Aorta (tissue), 5 donors: ENCODE data around the gene EPS8L1. TPM values are rescaled to one million over a fixed set of nuclear protein-coding genes. Genes with fewer than 3 reads are reported as not detected.

Experiments used
- ATAC-seq: fragments of 200-7000 bp; cut with Tn5 transposase; one replicate; pipeline ENCODE4 v1.9.1; 2022; ENCODE audit warnings: moderate library complexity; ENCODE audit not compliant: low FRiP score
- DNase-seq, 2 donors: peaks; one replicate each; pipeline ENCODE4 v3.0.0-alpha.2; 2020
- H3K27ac ChIP-seq, 2 donors: one replicate each; pipeline ENCODE4 v1.5.1; 2013; ENCODE audit warnings: low read length in 2 of 2, mild to moderate bottlenecking in 2 of 2, moderate library complexity in 2 of 2, control low read depth in 1 of 2, inconsistent platforms in 1 of 2, low read depth in 1 of 2
- H3K27me3 ChIP-seq, 2 donors: one replicate each; pipeline ENCODE4 v1.6.1; 2013; ENCODE audit warnings: control low read depth in 1 of 2, low read length in 1 of 2, mild to moderate bottlenecking in 1 of 2, moderate library complexity in 1 of 2; ENCODE audit not compliant: insufficient read depth in 2 of 2, control insufficient read depth in 1 of 2
- H3K36me3 ChIP-seq, 2 donors: one replicate each; pipeline ENCODE4 v1.6.1; 2013; ENCODE audit warnings: control low read depth in 1 of 2, low read length in 1 of 2, mild to moderate bottlenecking in 1 of 2; ENCODE audit not compliant: insufficient read depth in 2 of 2, control insufficient read depth in 1 of 2
- H3K4me1 ChIP-seq, 2 donors: one replicate each; pipeline ENCODE4 v1.6.1; 2013; ENCODE audit warnings: low read length in 2 of 2, control low read depth in 1 of 2, mild to moderate bottlenecking in 1 of 2, moderate library complexity in 1 of 2; ENCODE audit not compliant: insufficient read depth in 2 of 2, control insufficient read depth in 1 of 2
- H3K4me3 ChIP-seq, 2 donors: one replicate each; pipeline ENCODE4 v1.5.1; 2013; ENCODE audit warnings: low read length in 2 of 2, control low read depth in 1 of 2, mild to moderate bottlenecking in 1 of 2
- H3K9me3 ChIP-seq: one replicate; pipeline ENCODE4 v1.6.1; 2013; ENCODE audit warnings: mild to moderate bottlenecking, low read length; ENCODE audit not compliant: control insufficient read depth
- WGBS, 2 donors: extraction: QIAGEN DNeasy Blood & Tissue Kit; methylation state at CpG; one replicate each; pipeline ENCODE4 v1.1.7; 2013; 5-methylcytosine and 5-hydroxymethylcytosine counted together
- intact Hi-C, 2 donors: fragments of 100-400 bp; cut with DNase I; formaldehyde crosslinking; loops; one replicate each; pipeline versions ENCODE4 v1.14.2 to v1.15.0; 2022
- polyA plus RNA-seq, 2 donors: library from polyadenylated mRNA; stranded (reverse); fragments of 200-250 nt; gene quantifications; one replicate each; pipeline ENCODE4 v1.2.3, GENCODE V29; 2013
- total RNA-seq, 2 donors: library from RNA; stranded (reverse); fragmentation: NEBNext Ultra II Directional; extraction: Animal tissue kit (Norgen Biotek cat#: 25700); gene quantifications; one replicate each; pipeline ENCODE4 v1.2.1, GENCODE V29; 2021
- donor health status: healthy with polysubstance abuse.
- donor health status: Bipolar disorder and iron deficiency.
- donor health status: DM: no; HTN: no; CAD: no.
- donor health status: DM: no; HTN: no; CAD: no.
- donor health status: DM: yes; HTN: yes; CAD: no.

The EPS8L1 gene
- total and polyA plus RNA-seq, 4 donors: 0.38 to 10.8 (median 2.4) TPM

GRCh38 chr19:55087542-55087901 is 11.9 kb downstream of the EPS8L1 start:
- Histone ChIP-seq H3K4me1 (no peaks in the 10 kb centered on the region), H3K36me3 (peaks cover 0 to 3% of the 10 kb centered on the region in 2 donors), H3K4me3 (no peak overlapping the region), H3K27ac (no peak overlapping the region), H3K9me3 (no peaks in the 10 kb centered on the region), H3K27me3 (no peaks in the 10 kb centered on the region)
- DNase-seq (no peak), ATAC-seq (peak; percentile 40)
- 17 to 53% methylated on average over 17 of the region's 17 CpGs for WGBS, 2 donors
- intact Hi-C loops: loop anchor here in 1 of 2 donors (2.0 kb wide), 1 partner anchor 29 kb away; the partner anchor contains the start of gene PPP1R12C

- no peak for ATAC-seq
- Histone ChIP-seq H3K4me1 (no peaks in the 10 kb centered on the region), H3K36me3 (peaks cover 0 to 3% of the 10 kb centered on the region in 2 donors), H3K27ac (no peak overlapping the region), H3K9me3 (no peaks in the 10 kb centered on the region), H3K4me3 (no peak overlapping the region), H3K27me3 (no peaks in the 10 kb centered on the region)
- no peak for DNase-seq
- intact Hi-C loops: no loop called here
- 69 to 80% methylated on average over 12 of the region's 12 CpGs for WGBS, 2 donors
Measured at GRCh38 chr19:55088021-55088451, 12.4 kb downstream of the EPS8L1 start.

- Histone ChIP-seq H3K27ac (no peak overlapping the region), H3K4me3 (no peak overlapping the region), H3K27me3 (no peaks in the 10 kb centered on the region), H3K36me3 (peaks cover 0 to 3% of the 10 kb centered on the region in 2 donors), H3K9me3 (no peaks in the 10 kb centered on the region), H3K4me1 (no peaks in the 10 kb centered on the region)
- peak in 1 of 2 donors; percentile 95 for DNase-seq
- 51 to 52% methylated on average over 12 to 18 of the region's 18 CpGs for WGBS, 2 donors
- intact Hi-C loops: no loop called here
- ATAC-seq: no peak
Measured at GRCh38 chr19:55088543-55089341, 13.1 kb downstream of the EPS8L1 start.

- 81 to 83% methylated on average over 3 of the region's 3 CpGs for WGBS, 2 donors
- no peak overlapping the region for H3K27ac ChIP-seq
- H3K4me1 ChIP-seq: no peaks in the 10 kb centered on the region
- DNase-seq (no peak), ATAC-seq (no peak)
- no peak overlapping the region for H3K4me3 ChIP-seq
- H3K27me3 ChIP-seq: no peaks in the 10 kb centered on the region
- H3K36me3 ChIP-seq: peaks cover 2 to 3% of the 10 kb centered on the region in 2 donors
- no peaks in the 10 kb centered on the region for H3K9me3 ChIP-seq
- intact Hi-C loops: no loop called here
Measured at GRCh38 chr19:55089342-55089944, 13.8 kb downstream of the EPS8L1 start.

GRCh38 chr19:55090564-55090963 is 14.9 kb downstream of the EPS8L1 start:
- no peak overlapping the region for H3K27ac ChIP-seq
- no peaks in the 10 kb centered on the region for H3K4me1 ChIP-seq
- DNase-seq (peak in 1 of 2 donors; percentile 75), ATAC-seq (no peak)
- no peaks in the 10 kb centered on the region for H3K9me3 ChIP-seq
- WGBS, 2 donors: 89 to 97% methylated on average over 13 of the region's 13 CpGs
- peaks cover 3 to 7% of the 10 kb centered on the region in 2 donors for H3K36me3 ChIP-seq
- no peaks in the 10 kb centered on the region for H3K27me3 ChIP-seq
- intact Hi-C loops: no loop called here
- H3K4me3 ChIP-seq: no peak overlapping the region

- H3K4me3 ChIP-seq: no peak overlapping the region
- no peaks in the 10 kb centered on the region for H3K9me3 ChIP-seq
- intact Hi-C loops: no loop called here
- WGBS, 2 donors: 78 to 84% methylated on average over 30 to 32 of the region's 32 CpGs
- no peaks in the 10 kb centered on the region for H3K27me3 ChIP-seq
- ATAC-seq (no peak), DNase-seq (no peak)
- no peaks in the 10 kb centered on the region for H3K4me1 ChIP-seq
- H3K36me3 ChIP-seq: peaks cover 3 to 7% of the 10 kb centered on the region in 2 donors
- H3K27ac ChIP-seq: no peak overlapping the region
Measured at GRCh38 chr19:55091126-55091910, 15.6 kb downstream of the EPS8L1 start.

- Histone ChIP-seq H3K27me3 (no peaks in the 10 kb centered on the region), H3K36me3 (peaks cover 3 to 7% of the 10 kb centered on the region in 2 donors), H3K9me3 (no peaks in the 10 kb centered on the region), H3K27ac (no peak overlapping the region), H3K4me3 (no peak overlapping the region), H3K4me1 (no peaks in the 10 kb centered on the region)
- 78 to 81% methylated on average over 24 to 27 of the region's 27 CpGs for WGBS, 2 donors
- intact Hi-C loops: no loop called here
- no peak for DNase-seq
- ATAC-seq: no peak
Measured at GRCh38 chr19:55091955-55092354, 16.3 kb downstream of the EPS8L1 start.

GRCh38 chr19:55092423-55093318 is 17.0 kb downstream of the EPS8L1 start:
- H3K9me3 ChIP-seq: no peaks in the 10 kb centered on the region
- ATAC-seq: no peak
- no peak overlapping the region for H3K4me3 ChIP-seq
- 84 to 85% methylated on average over 42 to 49 of the region's 49 CpGs for WGBS, 2 donors
- no peaks in the 10 kb centered on the region for H3K4me1 ChIP-seq
- intact Hi-C loops: no loop called here
- no peak for DNase-seq
- no peak overlapping the region for H3K27ac ChIP-seq
- peaks cover 3 to 7% of the 10 kb centered on the region in 2 donors for H3K36me3 ChIP-seq
- H3K27me3 ChIP-seq: no peaks in the 10 kb centered on the region
